Measurements from ENCODE around the gene GALNT17.

GALNT17 gene

DNA sequence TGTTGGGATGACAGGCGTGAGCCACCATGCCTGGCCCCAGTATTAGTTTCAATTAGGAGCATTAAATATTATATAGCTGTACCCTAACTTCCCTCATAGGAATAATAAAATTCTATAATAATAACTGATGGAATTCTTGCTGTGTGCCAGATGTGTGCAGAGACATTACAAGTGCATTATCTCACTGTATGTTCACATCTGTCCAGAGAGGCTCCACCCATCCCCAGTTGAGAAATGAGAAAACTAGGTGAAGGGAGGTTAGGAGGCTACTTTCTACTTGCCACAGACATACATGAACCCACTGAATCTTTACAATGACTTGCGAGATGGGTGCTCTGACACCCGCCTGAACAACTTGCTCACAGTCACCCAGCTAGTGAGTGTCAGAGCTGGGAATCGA, 3.2 kb downstream of the GALNT17 start:
- Histone ChIP-seq H3K9me2 (replicated peaks; ENCODE audit: insufficient read depth, low read length) (no peaks in the 10 kb centered on the region), H3K4me3 (ENCODE audit: low read length) (no peak overlapping the region), H3K9ac (ENCODE audit: low read length) (no peak overlapping the region), H3K36me3 (replicated peaks; ENCODE audit: insufficient read depth, low read length) (no peaks in the 10 kb centered on the region), H4K20me1 (ENCODE audit: insufficient read depth, low read length) (no peaks in the 10 kb centered on the region), H3K9me3 (replicated peaks; ENCODE audit: insufficient read depth, low read length) (no peaks in the 10 kb centered on the region), H2AFZ (ENCODE audit: low read length) (no peak overlapping the region), H3K4me1 (ENCODE audit: low read length) (no peaks in the 10 kb centered on the region), H3K27me3 (replicated peaks; ENCODE audit: insufficient read depth, low read length) (no peaks in the 10 kb centered on the region), H3K27ac (ENCODE audit: low read length) (no peak overlapping the region), H3K79me2 (ENCODE audit: low read length) (no peaks in the 10 kb centered on the region), H3F3A (ENCODE audit: insufficient read depth, low read length) (no peaks in the 10 kb centered on the region), H3K4me2 (ENCODE audit: low read depth, low read length) (no peak overlapping the region)
- TF ChIP-seq EZH2phosphoT487 (IDR thresholded peaks at IDR 0.05; ENCODE audit: low read length) = no peak
- TF ChIP-seq EZH2 (optimal IDR thresholded peaks at IDR 0.05; ENCODE audit: low read depth, low read length) = no peak
- TF ChIP-seq, protein P1, sequence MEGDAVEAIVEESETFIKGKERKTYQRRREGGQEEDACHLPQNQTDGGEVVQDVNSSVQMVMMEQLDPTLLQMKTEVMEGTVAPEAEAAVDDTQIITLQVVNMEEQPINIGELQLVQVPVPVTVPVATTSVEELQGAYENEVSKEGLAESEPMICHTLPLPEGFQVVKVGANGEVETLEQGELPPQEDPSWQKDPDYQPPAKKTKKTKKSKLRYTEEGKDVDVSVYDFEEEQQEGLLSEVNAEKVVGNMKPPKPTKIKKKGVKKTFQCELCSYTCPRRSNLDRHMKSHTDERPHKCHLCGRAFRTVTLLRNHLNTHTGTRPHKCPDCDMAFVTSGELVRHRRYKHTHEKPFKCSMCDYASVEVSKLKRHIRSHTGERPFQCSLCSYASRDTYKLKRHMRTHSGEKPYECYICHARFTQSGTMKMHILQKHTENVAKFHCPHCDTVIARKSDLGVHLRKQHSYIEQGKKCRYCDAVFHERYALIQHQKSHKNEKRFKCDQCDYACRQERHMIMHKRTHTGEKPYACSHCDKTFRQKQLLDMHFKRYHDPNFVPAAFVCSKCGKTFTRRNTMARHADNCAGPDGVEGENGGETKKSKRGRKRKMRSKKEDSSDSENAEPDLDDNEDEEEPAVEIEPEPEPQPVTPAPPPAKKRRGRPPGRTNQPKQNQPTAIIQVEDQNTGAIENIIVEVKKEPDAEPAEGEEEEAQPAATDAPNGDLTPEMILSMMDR (IDR thresholded peaks at IDR 0.05; ENCODE audit: low read length) = no peak
- DNase-seq = no peak

DNA sequence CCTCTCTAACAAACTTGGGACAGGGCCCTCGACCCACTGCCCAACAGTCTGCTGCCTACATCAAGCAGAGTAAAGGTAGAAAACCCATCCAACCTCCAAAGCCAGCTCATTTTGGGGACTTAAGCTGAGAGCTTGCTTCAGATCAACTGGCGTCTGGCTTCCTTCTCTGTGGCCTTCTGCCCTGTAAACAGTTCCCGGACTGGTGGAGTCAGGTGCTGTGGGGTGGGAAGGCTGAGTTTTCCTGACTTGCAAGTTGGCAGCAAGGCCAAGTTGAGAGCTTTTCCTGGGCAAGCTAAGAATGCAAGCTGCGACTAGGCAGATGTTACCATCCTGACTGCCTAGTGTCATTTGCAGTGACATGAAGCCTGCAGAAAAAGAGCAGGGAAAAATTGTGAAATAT, 3.7 kb downstream of the GALNT17 start:
- Histone ChIP-seq H3K9me3 (replicated peaks; ENCODE audit: insufficient read depth, low read length) (no peaks in the 10 kb centered on the region), H4K20me1 (ENCODE audit: insufficient read depth, low read length) (no peaks in the 10 kb centered on the region)
- TF ChIP-seq EZH2phosphoT487 (IDR thresholded peaks at IDR 0.05; ENCODE audit: low read length) (no peak), EZH2 (optimal IDR thresholded peaks at IDR 0.05; ENCODE audit: low read depth, low read length) (no peak)
- TF ChIP-seq, protein P1 (IDR thresholded peaks at IDR 0.05; ENCODE audit: low read length) = no peak

DNA sequence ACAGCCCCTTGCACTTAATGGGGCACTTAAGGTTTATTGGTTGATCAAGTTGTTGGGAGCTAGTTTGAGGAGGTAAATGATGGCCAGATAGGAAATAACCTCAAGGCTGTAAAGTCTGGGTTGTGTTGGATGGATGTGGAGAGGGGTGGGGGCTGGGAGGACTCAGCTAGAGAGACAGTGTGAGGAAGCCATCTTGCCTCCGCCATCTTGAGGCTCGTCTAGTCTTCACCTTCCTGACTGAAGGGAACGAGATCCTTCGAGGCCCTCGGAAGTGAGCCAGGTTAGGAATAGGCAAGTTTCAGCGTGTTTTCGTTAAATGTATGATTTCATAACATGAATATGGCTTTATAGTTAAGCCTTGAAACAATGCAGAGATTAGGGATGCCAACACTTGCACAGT, 5.5 kb downstream of the GALNT17 start:
- no peak overlapping the region for H3K9ac ChIP-seq (ENCODE audit: low read length)
- no peaks in the 10 kb centered on the region for H3F3A ChIP-seq (ENCODE audit: insufficient read depth, low read length)
- H3K27me3 ChIP-seq (replicated peaks; ENCODE audit: insufficient read depth, low read length) = no peaks in the 10 kb centered on the region
- TF ChIP-seq EZH2 (optimal IDR thresholded peaks at IDR 0.05; ENCODE audit: low read depth, low read length) = no peak
- TF ChIP-seq, protein P1 (IDR thresholded peaks at IDR 0.05; ENCODE audit: low read length) = no peak
- no peak for TF ChIP-seq EZH2phosphoT487 (IDR thresholded peaks at IDR 0.05; ENCODE audit: low read length)
- H3K27ac ChIP-seq (ENCODE audit: low read length) = no peak overlapping the region
- H3K4me2 ChIP-seq (ENCODE audit: low read depth, low read length) = no peak overlapping the region
- no peaks in the 10 kb centered on the region for H3K9me3 ChIP-seq (replicated peaks; ENCODE audit: insufficient read depth, low read length)
- H3K9me2 ChIP-seq (replicated peaks; ENCODE audit: insufficient read depth, low read length) = no peaks in the 10 kb centered on the region
- H3K4me1 ChIP-seq (ENCODE audit: low read length) = no peaks in the 10 kb centered on the region
- no peaks in the 10 kb centered on the region for H3K79me2 ChIP-seq (ENCODE audit: low read length)
- H3K4me3 ChIP-seq (ENCODE audit: low read length) = no peak overlapping the region
- DNase-seq = no peak
- H4K20me1 ChIP-seq (ENCODE audit: insufficient read depth, low read length) = no peaks in the 10 kb centered on the region
- no peaks in the 10 kb centered on the region for H3K36me3 ChIP-seq (replicated peaks; ENCODE audit: insufficient read depth, low read length)
- H2AFZ ChIP-seq (ENCODE audit: low read length) = no peak overlapping the region

More for the DNA sequence above, 3.7 kb downstream of the GALNT17 start:
- H3K9me2 ChIP-seq (replicated peaks; ENCODE audit: insufficient read depth, low read length) = no peaks in the 10 kb centered on the region
- no peak overlapping the region for H3K4me3 ChIP-seq (ENCODE audit: low read length)
- no peak overlapping the region for H3K4me2 ChIP-seq (ENCODE audit: low read depth, low read length)
- no peaks in the 10 kb centered on the region for H3K4me1 ChIP-seq (ENCODE audit: low read length)
- H3K79me2 ChIP-seq (ENCODE audit: low read length) = no peaks in the 10 kb centered on the region
- H2AFZ ChIP-seq (ENCODE audit: low read length) = no peak overlapping the region
- no peak overlapping the region for H3K9ac ChIP-seq (ENCODE audit: low read length)
- H3K36me3 ChIP-seq (replicated peaks; ENCODE audit: insufficient read depth, low read length) = no peaks in the 10 kb centered on the region
- no peak for DNase-seq
- no peaks in the 10 kb centered on the region for H3F3A ChIP-seq (ENCODE audit: insufficient read depth, low read length)
- H3K27me3 ChIP-seq (replicated peaks; ENCODE audit: insufficient read depth, low read length) = no peaks in the 10 kb centered on the region
- H3K27ac ChIP-seq (ENCODE audit: low read length) = no peak overlapping the region
